ENCODE results near the gene DNMT3L.

- TF ChIP-seq USF1 (IDR thresholded peaks at IDR 0.05; ENCODE audit: borderline replicate concordance, low read depth) (no peak), CTCF (IDR thresholded peaks at IDR 0.05) (no peak), ELF1 (IDR thresholded peaks at IDR 0.05) (no peak), EP300 (IDR thresholded peaks at IDR 0.05; ENCODE audit: borderline replicate concordance in 1 of 2, low read depth in 1 of 2, low read length in 1 of 2) (no peak)
These were observed 35.2 kb upstream of the DNMT3L start for GRCh38 chr21:44296916-44297315.

Measured in SK-N-SH (cell line).